ENCODE data around the gene SPEN.

DNA sequence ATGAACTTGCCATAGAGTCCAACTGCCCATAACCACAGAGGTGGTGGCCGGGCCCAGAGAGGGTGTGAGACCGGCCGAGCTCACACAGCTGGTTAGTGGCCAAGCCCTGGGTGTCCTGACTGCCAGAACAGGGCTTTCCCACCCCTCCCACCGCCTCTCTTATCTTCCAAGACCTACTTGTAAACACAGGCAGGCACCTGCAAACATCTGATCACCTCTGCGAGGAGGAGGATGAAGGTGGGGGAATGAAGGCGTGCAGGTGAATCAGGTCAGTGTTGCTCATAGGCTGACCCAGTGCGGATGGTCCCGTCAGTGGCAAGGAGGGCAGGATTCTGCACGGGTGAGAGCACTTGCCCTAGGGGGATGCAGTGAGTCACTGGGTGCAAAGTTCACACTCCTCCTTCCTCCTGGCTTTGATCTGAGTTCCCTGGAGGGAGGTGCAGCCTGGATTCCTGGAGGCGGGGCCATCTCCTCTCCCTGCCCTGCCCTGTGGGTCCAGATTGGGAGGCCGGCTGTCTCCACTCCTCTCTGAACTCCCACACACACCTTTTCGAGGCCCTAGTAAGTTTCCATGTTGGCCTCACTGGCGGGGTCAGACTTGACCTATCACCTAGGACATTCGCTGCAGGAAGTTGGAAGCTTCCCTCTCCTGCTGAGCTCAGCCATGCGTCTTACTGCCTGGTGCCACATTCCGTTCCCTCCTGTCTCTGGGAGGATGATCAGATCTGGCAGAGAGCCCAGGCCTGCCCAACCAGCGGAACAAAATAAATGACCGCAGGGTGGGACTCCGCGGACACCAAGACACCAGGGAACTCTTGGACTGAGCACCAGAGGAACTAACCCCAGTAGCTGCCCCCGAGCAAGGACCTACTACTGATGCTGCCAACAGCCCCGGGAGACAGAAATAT lies 47.3 kb upstream of the SPEN start:
- TF ChIP-seq, protein P1, sequence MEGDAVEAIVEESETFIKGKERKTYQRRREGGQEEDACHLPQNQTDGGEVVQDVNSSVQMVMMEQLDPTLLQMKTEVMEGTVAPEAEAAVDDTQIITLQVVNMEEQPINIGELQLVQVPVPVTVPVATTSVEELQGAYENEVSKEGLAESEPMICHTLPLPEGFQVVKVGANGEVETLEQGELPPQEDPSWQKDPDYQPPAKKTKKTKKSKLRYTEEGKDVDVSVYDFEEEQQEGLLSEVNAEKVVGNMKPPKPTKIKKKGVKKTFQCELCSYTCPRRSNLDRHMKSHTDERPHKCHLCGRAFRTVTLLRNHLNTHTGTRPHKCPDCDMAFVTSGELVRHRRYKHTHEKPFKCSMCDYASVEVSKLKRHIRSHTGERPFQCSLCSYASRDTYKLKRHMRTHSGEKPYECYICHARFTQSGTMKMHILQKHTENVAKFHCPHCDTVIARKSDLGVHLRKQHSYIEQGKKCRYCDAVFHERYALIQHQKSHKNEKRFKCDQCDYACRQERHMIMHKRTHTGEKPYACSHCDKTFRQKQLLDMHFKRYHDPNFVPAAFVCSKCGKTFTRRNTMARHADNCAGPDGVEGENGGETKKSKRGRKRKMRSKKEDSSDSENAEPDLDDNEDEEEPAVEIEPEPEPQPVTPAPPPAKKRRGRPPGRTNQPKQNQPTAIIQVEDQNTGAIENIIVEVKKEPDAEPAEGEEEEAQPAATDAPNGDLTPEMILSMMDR (IDR thresholded peaks at IDR 0.05), result no peak
- peak; percentile 66 for TF ChIP-seq EP300 (IDR thresholded peaks at IDR 0.05)
- TF ChIP-seq POLR2A (IDR thresholded peaks at IDR 0.05), result no peak
- TF ChIP-seq POLR2AphosphoS5 (IDR thresholded peaks at IDR 0.05), result no peak
